HG03025 (cell line): ENCODE data around the gene STEAP2.
A peak's percentile ranks its signal among the peaks of the same experiment; 100 is the strongest.
"Not testable (repeated sequence)": the region's sequence is repeated elsewhere in the genome, so short reads cannot be mapped to it uniquely, and the experiment has no call there.

ENCODE experiments used
- ATAC-seq: cut with Tn5 transposase; IDR thresholded peaks from one replicate; pipeline ENCODE4 v1.9.1; 2021; ENCODE audit warnings: mild to moderate bottlenecking, moderate library complexity; ENCODE audit not compliant: unreplicated experiment, low FRiP score

STEAP2 gene

DNA sequence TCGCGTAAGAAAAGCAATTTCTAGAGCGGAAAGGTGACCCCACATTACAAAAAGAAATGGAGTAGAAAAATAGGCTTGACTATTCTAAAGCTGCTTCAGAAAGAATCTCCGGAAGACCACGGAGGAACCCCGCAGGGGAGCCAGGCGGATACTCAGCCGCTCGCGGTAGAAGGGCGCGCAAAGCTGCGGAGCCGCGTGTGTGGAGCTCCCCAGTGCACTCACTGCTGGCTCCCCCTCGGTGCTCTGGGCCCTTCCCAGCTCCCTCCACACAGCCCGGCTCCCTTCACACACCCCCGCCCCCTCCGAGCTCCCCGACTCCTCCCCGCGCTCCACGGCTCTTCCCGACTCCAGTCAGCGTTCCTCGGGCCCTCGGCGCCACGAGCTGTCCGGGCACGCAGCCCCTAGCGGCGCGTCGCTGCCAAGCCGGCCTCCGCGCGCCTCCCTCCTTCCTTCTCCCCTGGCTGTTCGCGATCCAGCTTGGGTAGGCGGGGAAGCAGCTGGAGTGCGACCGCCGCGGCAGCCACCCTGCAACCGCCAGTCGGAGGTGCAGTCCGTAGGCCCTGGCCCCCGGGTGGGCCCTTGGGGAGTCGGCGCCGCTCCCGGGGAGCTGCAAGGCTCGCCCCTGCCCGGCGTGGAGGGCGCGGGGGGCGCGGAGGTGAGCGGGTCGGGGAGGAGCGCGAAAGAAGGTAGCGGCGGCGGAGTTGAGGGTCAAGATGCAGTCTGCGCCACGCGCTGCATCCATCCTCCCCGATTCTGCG, at the start of gene STEAP2:
Gene STEAP2 (plus strand): TSS at position 350 of the 758 bp plus-strand sequence. CDS start 13,343 bp downstream, outside the sequence.
- peak; percentile 63 for ATAC-seq

DNA sequence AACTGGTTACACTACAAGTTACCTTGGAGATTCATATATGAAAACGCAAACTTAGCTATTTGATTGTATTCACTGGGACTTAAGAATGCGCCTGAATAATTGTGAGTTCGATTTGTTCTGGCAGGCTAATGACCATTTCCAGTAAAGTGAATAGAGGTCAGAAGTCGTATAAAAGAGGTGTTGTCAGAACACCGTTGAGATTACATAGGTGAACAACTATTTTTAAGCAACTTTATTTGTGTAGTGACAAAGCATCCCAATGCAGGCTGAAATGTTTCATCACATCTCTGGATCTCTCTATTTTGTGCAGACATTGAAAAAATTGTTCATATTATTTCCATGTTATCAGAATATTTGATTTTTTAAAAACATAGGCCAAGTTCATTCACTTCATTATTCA, 48.0 kb upstream of the STEAP2 start:
- ATAC-seq, result no peak

DNA sequence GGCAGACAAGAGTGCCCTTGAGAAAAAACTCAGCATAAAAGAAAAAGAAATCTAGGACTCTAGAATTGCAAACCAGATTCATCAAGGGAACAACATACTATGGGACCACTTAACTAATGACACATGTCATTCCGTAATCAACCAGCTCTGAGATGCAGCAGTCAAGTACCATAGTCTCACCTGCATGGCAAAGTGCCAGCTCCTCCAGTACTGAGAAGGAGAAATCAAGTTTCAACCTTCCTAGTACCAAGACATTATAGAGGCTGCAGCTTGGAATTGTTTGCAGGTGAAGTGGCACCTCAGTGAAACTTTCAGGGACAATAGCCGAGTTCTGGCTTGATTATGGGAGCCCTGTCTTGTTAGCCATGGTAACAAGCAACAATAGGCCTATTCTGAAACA, 45.8 kb upstream of the STEAP2 start:
- no peak for ATAC-seq

DNA sequence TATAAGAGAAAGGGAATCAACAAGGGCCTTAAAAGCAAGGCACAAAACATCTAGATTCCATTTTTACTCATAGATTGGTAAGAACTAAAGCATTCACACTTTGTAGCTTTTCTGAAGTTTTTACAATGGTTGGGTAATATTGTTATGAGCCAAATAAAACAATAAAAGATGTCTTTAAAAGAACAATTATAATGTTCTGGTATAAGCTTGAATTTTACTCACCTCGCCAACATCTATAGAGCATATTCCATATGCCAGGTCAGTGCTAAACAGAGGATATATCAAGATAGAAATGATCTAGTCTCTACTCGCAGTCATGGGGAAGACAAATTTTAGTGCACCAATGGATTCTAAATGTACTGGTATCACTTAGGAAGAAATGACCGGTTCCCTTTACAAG, 45.4 kb upstream of the STEAP2 start:
- ATAC-seq, result no peak

DNA sequence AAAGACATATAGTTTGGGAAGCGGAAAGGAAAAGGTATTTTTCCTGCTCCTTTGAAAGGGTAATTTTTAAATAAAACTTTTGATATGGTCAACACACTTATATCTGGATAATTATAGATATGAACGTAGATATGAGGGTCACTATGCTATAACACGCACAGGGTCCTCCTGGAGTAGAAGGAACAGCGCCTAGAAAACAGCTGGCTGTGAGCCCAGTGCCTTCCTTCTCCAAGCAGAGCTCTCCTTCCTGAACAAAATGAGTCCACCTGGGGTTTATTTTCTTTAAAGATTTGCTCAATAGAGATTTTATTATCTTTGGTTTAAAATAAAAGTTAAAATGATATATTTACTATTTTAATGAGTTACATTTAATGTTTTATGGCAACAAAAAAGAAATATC, 44.2 kb upstream of the STEAP2 start:
- no peak for ATAC-seq

DNA sequence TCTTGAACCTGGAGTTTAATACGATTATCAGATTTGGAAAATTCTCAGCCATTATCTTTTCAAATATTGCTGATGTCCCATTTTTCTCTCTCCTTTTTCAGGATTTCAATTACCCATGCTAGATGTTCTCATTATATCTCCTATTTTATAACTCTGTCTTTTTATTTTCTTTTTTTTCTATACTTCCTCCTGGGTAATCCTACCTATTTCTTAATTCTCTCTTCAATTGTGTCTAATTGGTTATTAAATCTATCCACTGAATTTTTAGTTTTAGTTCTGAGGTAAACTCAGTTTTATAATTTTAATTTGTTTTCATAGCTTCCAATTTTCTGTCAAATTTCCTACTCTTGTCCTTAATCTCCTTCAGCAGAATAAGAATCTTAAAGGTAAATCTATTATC, 41.6 kb upstream of the STEAP2 start:
- no peak for ATAC-seq

DNA sequence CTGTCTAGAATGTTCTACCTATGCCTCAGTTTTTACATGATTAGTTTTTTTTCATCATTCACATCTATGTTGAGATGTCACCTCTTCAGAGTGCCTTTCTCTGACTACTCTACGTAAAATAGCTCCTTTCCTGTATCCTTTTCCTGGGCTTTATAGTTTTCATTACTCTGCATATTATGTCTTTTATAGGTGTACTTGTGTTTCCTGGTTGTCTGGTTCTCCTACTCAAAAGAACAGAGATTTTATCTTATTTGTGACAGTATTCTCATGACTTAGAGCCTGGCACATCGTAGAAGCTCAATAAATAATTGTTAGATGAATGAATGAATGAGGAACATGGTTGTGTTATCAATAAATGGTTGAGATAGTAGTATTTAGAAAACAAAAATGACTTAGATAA, 39.4 kb upstream of the STEAP2 start:
- no peak for ATAC-seq

DNA sequence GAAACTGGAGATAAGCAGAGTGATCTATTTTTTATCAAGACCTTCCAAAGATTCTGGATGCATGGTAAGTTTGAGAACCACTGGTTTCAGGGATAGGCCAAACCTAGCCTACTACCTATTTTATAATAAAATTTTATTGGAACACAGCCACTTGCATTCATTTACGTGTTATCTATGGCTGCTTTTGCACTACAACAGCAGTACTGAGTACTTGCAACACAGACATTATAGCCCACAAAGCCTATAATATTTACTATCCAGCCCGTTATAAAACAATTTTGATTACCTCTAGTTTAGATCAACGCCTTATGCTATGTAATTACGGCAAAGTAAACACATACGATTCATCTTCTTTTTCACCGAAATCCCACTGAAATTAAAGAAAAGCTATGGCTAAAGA, 38.9 kb upstream of the STEAP2 start:
- no peak for ATAC-seq

DNA sequence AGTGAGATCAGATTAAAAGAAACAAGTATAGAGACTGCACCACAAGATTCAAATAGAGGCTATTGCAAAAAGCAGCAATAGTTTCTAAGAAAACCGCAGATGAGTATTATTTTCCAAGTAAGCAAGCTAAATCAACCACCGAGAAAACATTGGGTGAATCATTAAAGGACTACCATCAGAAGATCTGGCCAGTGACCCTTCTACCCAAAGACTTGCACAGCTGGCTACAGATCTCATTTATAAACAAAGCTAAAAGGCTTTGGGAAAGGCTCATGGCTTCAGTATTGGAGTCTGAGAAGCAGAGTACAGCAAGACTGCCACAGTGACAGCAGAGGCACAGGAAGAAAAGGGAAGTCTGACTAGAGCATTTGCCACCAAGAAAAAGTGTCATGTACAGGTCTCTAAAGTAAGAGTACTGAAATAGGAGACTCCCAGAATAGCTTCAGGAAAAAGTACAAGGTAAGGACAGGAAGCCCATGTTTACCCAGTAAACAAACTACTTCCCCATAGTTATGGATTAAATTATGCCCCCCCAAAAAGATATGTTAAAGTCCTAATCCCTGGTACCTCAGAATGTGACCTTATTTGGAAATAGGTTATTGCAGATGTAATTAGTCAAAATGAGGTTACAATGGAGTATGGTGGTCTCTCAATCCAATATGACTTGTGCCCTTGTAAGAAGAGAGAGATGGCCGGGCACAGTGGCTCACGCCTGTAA, 38.3 kb upstream of the STEAP2 start:
- ATAC-seq, result peak; percentile 92

DNA sequence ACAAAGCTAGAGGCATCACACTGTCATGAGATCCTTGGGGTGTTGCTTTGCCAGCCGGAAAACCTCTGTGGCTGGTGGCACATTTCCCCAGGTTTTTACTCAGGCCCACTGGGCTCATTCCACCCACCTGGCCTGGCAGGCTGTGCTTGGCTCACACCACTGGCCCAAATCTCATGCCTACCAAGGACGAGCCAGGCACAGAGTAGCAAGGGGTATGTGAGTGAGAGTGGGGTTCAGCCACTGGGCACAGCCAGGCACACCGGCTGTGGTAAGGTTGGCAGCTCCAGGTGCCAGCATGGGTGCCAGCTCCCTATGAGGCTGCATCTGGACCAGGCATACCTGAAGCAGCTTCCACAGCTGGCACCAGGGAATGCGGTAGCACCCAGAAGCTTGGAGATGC, 35.9 kb upstream of the STEAP2 start:
- ATAC-seq, result no peak

DNA sequence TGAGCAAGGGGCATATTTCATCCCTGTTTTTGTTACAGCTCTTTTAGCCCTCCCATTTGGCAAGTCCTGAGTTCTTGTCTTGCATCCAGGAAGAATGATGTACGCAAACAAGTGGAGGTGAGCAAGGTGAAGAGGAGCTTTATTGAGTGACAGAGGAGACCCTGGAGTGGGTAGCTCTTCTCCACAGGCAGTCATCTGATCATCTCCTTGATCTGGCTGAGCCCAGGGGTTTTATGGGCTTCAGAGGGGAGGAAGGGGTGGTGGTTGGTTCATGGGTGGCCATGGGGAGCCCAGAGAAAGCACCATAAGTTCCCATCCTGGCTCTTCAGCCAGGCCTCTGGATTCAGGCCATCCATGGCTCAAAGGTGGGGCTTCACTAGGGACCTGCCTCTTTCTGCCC, 35.3 kb upstream of the STEAP2 start:
- ATAC-seq, result no peak

DNA sequence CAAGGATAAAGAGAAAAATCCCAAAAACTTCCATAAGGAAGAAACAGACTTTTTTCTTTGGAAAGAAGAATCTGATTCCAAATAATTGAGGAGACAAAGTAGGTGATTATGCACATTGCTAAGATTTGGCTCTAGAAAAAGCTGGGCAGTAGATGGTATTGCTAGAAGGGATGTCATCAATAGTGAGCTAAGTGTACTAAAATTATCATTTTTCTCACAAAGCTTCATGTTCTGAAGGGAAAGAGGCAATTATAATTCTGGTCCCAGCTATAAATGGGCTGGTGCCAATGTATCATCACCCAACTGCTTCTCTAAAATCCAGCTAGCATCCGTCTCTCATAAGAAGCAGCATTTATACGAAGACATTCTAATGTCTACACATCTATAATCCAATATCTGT, 33.4 kb upstream of the STEAP2 start:
- no peak for ATAC-seq

DNA sequence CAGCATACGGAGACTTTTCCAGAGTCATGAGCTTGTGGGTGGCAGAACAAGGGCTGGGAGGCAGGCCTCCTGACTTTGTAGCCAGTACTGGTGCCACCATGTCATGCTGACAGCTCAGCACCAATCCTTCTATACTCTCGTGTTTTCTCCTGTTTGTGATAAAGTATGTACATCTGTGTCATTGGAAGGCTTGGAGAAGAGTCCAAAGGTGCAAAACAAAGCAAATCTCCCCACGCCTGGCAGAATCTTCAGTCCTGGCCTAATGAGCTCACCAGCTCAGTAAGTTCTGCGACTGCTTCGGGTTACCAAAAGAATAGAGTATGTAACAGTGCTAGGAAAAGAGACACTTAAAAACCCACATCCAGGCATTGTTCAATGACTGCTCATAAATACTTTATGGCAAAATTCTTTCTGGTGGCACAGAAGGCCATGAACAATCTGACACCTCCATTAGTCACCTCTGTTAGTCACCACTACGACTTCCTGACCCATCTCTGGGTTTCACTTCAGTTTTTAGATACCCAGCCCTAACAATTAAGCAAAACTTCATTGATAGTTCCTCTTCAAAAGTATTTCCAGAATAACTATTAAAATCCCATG, 32.8 kb upstream of the STEAP2 start:
- peak; percentile 98 for ATAC-seq

DNA sequence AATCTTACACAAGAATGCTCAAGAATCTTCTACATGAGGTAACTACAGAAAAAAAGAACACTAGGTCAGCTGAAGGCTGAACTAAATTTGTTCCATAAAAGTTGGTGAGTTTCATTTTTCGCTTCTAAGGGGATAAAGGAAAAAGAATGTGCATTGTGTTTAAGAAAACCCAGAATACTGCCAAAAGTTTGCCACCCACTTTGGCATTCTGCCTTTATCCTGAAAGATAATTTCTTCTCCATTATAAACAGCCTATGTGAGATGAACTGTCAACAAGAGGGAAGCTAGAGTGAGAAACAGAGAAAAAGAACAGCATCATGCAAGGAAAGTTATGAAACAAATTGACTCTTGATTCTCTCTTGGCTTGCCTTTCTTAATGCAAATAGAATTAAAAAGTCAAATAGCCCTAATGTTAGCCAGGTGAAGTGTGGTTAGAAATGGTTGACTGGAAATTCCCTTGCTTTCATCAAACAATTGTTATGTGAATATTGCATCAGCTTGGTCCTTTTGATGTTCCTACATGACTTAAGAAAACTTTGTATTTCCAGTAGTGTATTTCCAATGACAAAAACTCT, 31.4 kb upstream of the STEAP2 start:
- ATAC-seq, result no peak

DNA sequence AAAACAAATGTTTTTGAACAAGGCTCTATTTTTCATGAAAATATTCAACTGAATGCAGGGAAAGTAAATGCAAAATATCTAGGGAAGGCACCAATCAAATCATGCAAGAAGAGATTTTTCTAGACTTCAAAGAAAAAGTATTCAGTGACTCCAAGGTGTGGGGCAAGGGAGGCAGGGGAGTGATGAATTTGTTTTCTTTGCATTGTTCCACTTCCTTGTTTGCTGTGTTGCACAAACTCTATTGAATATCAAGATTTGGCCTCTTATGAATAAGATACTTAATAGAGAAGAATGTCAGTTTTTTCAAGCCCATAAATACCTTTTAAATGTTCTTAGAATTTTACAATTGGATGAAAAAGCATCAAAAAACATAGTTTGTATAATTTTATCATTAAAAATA, 30.9 kb upstream of the STEAP2 start:
- no peak for ATAC-seq

DNA sequence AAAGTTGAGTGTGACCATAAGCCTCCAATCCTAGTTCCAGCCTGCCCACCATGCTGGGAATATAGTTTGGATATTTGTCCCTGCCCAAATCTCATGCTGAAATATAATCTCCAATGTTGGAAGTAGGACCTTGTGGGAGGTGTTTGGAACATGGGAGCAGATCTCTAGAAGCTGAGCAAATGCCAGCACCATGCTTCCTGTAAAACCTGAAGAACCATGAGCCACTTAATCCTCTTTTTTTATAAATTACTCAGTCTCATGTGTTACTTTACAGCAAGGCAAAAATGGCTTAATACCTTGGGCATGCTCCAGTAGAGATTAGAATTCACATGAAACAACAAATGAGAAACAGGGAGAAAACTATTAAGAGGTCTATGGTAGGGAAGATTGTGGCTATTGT, 30.1 kb upstream of the STEAP2 start:
- ATAC-seq, result no peak

DNA sequence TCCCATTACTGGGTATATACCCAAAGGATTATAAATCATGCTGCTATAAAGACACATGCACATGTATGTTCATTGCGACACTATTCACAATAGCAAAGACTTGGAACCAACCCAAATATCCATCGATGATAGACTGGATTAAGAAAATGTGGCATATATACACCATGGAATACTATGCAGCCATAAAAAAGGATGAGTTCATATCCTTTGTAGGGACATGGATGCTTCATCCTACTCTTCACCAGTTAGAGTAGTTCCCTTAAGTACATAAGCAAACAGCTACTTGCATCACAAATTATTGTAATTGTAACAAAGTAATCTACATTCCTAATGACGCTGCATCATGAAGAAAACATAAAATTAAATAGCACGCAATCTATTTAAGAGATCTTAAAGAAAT, 25.2 kb upstream of the STEAP2 start:
- ATAC-seq, result not testable (repeated sequence)

DNA sequence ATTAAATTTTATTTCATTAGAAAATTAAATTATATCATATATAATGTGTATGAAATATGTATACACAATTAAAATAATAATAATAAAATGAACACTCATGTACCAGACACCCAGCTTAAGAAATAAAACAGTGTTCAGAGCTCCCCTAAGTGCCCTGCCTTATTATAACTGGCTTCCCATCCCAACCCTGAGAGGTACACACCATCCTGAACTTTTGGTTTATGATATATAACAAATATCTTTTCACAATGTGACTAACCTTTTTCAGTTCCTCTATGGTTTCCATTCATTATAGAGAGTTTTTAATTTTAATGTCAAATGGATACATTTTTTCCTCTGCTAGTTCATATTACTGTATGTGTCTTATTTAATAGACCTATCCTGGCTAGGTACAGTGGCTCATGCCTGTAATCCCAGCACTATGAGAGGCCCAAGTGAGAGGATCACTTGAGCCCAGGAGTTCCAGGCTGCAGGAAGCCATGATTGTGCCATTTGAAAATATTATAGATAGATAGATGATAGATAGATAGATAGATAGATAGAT, 24.0 kb upstream of the STEAP2 start:
- no peak for ATAC-seq

DNA sequence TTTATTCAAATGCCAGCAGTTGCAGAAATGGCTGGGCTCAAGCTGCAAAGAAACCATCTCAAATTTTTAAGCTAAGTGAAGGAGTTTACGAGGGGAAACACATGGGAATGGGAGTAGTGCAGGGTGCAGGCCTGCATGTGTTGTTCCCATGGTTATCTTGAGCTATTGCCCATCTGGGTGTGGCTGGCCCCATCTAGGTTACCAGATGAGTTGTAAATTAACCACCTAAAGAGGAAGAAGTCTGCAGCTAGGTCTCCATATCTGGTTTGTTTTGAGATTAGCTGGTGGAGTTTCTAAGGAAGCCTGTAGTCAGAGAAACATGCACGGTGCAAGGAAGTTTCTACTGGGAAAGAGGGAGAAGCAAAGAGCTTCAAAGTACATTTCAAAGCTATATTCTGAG, 23.3 kb upstream of the STEAP2 start:
- ATAC-seq, result peak; percentile 88

DNA sequence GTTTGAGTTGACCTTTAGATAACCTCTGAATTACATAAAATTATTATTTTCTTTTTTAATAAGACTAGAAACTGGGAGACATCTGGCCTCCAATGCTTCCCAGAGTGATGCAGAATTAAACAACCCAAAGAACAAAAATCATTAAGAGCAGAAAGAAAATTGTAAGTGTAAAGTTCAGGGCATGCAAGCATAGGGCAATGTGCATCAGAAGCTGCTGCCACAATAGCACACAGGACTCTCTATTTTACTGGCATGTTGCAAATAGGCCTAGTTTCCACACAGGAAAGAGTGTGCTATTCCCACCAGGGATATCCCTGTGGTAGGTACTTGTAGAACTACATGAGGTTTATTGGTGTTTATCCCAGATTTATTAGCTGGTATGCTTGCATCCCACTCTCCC, 20.5 kb upstream of the STEAP2 start:
- no peak for ATAC-seq

DNA sequence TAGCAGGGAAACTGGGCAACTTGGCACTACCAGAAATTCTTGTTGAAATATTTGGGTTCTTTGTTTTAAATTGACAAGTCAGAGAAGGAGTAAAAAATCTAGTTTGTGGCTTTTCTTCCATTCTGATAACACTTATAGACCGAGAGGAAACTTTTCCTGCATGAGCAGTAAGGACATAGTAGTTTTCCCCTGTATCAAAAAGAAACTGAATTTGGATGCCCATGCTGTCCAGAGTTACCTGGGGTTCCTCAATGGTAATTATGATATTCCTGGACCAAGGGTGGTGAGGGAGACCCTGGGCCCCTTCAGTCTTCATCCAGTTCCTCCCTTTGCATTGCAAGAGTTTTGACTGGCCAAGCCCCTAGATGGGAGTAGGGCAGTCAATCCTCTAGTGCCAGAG, 19.9 kb upstream of the STEAP2 start:
- ATAC-seq, result no peak
